ENCODE results near the gene FAM184A.
"Not testable (repeated sequence)": the region's sequence is repeated elsewhere in the genome, so short reads cannot be mapped to it uniquely, and the experiment has no call there.

DNA sequence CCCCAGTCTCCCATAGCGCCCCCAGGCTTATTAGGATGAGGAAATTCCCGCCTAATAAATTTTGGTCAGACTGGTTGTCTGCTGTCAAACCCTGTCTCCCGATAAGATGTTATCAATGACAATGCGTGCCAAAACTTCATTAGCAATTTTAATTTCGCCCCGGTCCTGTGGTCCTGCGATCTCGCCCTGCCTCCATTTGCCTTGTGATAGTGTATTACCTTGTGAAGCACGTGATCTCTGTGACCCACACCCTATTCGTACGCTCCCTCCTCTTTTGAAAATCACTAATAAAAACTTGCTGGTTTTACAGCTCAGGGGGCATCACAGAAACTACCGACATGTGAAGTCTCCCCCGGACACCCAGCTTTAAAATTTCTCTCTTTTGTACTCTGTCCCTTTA is 40.6 kb upstream of the FAM184A start:
- TF ChIP-seq POLR2A (IDR thresholded peaks at IDR 0.05) = not testable (repeated sequence)
- TF ChIP-seq, protein P1, sequence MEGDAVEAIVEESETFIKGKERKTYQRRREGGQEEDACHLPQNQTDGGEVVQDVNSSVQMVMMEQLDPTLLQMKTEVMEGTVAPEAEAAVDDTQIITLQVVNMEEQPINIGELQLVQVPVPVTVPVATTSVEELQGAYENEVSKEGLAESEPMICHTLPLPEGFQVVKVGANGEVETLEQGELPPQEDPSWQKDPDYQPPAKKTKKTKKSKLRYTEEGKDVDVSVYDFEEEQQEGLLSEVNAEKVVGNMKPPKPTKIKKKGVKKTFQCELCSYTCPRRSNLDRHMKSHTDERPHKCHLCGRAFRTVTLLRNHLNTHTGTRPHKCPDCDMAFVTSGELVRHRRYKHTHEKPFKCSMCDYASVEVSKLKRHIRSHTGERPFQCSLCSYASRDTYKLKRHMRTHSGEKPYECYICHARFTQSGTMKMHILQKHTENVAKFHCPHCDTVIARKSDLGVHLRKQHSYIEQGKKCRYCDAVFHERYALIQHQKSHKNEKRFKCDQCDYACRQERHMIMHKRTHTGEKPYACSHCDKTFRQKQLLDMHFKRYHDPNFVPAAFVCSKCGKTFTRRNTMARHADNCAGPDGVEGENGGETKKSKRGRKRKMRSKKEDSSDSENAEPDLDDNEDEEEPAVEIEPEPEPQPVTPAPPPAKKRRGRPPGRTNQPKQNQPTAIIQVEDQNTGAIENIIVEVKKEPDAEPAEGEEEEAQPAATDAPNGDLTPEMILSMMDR (IDR thresholded peaks at IDR 0.05) = not testable (repeated sequence)

Data from esophagus squamous epithelium (tissue), 4 donors.